Erythroblast (primary cell): ENCODE results near the gene LRCH3.

Source experiments
- GATA1 ChIP-seq: IDR thresholded peaks from 2 replicates; pipeline ENCODE4 v1.6.1; 2011; ENCODE audit warnings: low read depth, mild to moderate bottlenecking, control low read depth, low read length, moderate library complexity
- POLR2A ChIP-seq: IDR thresholded peaks from 2 replicates; pipeline ENCODE4 v1.6.1; 2011; ENCODE audit warnings: mild to moderate bottlenecking, low read length

DNA sequence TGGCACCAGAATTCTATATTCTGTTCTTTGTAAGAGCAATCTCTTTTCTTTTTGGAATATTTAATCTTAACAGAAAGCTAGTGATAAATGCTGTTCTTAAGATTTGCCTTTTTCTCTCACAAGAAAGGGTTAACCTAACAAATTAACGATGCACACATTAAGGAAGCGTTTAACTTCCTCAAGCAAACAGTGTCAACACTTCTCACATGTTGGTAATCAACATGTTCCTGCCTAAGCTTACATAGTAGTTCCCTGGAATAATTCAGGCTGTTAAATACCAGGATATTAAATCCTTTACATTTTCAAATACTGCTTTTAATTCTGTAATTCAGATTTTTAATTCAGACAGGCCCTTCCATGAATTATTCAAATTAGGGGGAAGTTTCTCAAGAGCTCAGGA is 91.5 kb downstream of the LRCH3 start:
- TF ChIP-seq POLR2A (no peak), GATA1 (no peak)
